ENCODE results near the gene MGAT5B. TPM values are rescaled to one million over a fixed set of nuclear protein-coding genes. Genes with fewer than 3 reads are reported as not detected.

Gene MGAT5B
- total and polyA plus RNA-seq, 7 donors, result 0.16 to 0.83 (median 0.51) TPM; not detected in 2

DNA sequence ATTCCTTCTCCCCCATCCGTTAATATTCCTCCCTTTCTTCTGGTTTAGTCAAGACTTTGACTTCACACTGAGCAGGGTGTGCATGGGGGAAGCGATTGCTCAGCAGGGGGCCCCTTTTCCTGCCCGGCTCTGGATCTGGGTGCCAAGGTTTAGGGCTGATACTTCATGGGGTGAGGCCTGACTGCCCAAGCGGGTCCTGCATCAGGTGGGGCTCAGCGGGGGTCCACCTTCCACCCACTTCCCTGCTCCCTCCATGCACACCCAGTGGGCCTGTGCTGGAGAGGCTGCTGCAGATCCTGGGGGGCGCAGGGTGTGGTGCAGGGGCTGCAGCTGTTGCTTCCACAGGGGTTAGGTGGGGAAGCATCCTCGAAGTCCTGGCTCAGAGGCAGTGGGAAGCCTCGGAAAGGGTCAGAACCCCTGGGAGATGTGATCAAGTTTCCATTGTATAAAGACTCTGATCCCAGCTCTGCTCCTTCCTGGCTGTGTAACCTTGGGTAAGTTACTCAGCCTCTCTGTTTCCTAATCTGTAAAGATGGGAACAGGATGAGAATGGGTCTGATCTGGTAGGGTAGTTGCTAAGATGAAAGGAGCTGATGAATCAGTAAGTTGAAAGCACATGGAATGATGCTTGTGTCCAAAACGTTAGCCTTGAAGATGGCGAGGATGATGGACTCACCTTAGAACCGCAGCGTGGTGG is 53.3 kb downstream of the MGAT5B start:
- TF ChIP-seq POLR2A (IDR thresholded peaks at IDR 0.05) (no peak), EP300 (IDR thresholded peaks at IDR 0.05) (no peak), POLR2AphosphoS5 (IDR thresholded peaks at IDR 0.05) (no peak)
- TF ChIP-seq, protein P1, sequence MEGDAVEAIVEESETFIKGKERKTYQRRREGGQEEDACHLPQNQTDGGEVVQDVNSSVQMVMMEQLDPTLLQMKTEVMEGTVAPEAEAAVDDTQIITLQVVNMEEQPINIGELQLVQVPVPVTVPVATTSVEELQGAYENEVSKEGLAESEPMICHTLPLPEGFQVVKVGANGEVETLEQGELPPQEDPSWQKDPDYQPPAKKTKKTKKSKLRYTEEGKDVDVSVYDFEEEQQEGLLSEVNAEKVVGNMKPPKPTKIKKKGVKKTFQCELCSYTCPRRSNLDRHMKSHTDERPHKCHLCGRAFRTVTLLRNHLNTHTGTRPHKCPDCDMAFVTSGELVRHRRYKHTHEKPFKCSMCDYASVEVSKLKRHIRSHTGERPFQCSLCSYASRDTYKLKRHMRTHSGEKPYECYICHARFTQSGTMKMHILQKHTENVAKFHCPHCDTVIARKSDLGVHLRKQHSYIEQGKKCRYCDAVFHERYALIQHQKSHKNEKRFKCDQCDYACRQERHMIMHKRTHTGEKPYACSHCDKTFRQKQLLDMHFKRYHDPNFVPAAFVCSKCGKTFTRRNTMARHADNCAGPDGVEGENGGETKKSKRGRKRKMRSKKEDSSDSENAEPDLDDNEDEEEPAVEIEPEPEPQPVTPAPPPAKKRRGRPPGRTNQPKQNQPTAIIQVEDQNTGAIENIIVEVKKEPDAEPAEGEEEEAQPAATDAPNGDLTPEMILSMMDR (IDR thresholded peaks at IDR 0.05), result no peak
- Histone ChIP-seq H3K4me3 (no peak overlapping the region), H3K9me3 (no peaks in the 10 kb centered on the region), H3K27me3 (peaks cover 0 to 42% (median 5%) of the 10 kb centered on the region in 3 donors), H3K27ac (no peak overlapping the region), H3K36me3 (no peaks in the 10 kb centered on the region), H3K4me1 (peaks cover 0 to 9% (median 4%) of the 10 kb centered on the region in 4 donors)
- no peak for DNase-seq
- 74 to 85% methylated on average over 12 of the region's 12 CpGs for WGBS, 2 donors
- intact Hi-C loops (cut with DNase I), result no loop called here

DNA sequence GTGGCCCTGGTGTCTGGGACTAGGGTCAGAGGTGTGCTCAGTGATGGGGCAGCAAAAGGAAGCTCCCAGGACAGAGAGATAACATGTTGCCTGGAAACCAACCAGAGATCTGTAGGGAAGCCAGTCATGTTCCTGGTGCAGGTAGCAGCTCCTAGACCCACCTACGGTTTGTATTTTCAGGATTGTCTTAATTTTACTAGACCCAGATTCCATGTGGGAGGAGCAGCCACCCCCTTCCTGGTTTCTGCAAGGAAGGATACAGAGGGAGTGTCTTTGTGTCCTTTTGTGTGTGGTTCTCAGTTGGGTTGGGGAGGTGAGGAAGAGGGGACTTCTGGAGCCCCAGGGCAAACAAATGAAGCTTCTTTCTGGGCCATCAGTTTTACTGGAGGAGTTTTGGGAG is 53.9 kb downstream of the MGAT5B start:
- H3K27ac ChIP-seq, result no peak overlapping the region
- intact Hi-C loops (cut with DNase I), result no loop called here
- H3K9me3 ChIP-seq, result no peaks in the 10 kb centered on the region
- H3K36me3 ChIP-seq, result no peaks in the 10 kb centered on the region
- peaks cover 0 to 9% (median 4%) of the 10 kb centered on the region in 4 donors for H3K4me1 ChIP-seq
- TF ChIP-seq POLR2A (IDR thresholded peaks at IDR 0.05), result no peak
- no peak for TF ChIP-seq POLR2AphosphoS5 (IDR thresholded peaks at IDR 0.05)
- no peak for TF ChIP-seq EP300 (IDR thresholded peaks at IDR 0.05)
- TF ChIP-seq, protein P1 (IDR thresholded peaks at IDR 0.05), result no peak
- H3K27me3 ChIP-seq, result peaks cover 0 to 42% (median 5%) of the 10 kb centered on the region in 3 donors
- no peak for DNase-seq
- 28 to 66% methylated on average over 1 of the region's 1 CpG for WGBS, 2 donors
- H3K4me3 ChIP-seq, result no peak overlapping the region

DNA sequence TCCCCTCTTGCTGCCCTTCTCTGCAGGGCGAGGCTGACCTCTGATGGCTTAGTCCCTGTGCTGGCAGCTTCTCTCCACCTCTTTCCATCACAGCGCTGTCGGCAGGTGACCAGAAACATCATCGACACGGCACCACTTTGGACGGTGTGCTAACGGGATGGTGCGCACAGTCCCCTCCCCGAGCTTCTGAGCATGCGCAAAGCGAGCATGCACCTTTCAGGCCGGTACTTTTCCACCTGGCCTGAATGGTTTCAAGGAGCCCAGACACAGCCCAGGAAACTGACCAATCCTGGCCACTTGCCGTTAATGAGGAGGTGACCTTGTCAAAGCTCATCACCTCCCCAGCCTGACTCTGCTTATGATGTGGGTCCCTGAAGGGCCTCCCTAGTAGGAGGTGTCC is 54.8 kb downstream of the MGAT5B start:
- H3K9me3 ChIP-seq, result no peaks in the 10 kb centered on the region
- whole genome bisulfite sequencing, 2 donors, result 74 to 83% methylated on average over 13 of the region's 13 CpGs
- H3K36me3 ChIP-seq, result no peaks in the 10 kb centered on the region
- H3K4me1 ChIP-seq, result peaks cover 0 to 9% (median 4%) of the 10 kb centered on the region in 4 donors
- H3K27me3 ChIP-seq, result peaks cover 0 to 42% (median 5%) of the 10 kb centered on the region in 3 donors
- TF ChIP-seq POLR2A (IDR thresholded peaks at IDR 0.05) (no peak), POLR2AphosphoS5 (IDR thresholded peaks at IDR 0.05) (no peak), EP300 (IDR thresholded peaks at IDR 0.05) (no peak)
- TF ChIP-seq, protein P1 (IDR thresholded peaks at IDR 0.05), result no peak
- H3K27ac ChIP-seq, result no peak overlapping the region
- H3K4me3 ChIP-seq, result no peak overlapping the region
- intact Hi-C loops (cut with DNase I), result no loop called here
- DNase-seq, result no peak

DNA sequence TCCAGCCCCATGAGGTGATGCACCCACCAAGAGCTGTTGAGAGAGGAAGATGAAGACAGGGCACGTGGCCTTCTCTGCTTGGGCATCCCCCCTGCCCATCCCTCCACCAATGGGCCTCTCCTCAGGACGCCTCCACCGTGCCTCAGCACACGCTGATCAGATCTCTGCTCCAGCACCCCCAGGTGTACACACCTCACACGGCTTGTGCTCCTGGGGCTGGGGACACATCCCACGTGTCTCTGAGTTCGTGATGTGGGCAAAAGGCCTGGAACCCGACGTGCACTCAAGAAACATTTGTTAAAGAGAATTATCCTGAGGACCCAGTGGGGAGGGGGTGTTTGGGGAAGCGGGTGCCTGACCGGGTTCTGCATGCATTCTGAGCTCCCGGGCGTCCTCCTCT is 55.3 kb downstream of the MGAT5B start:
- TF ChIP-seq EP300 (IDR thresholded peaks at IDR 0.05) (no peak), POLR2AphosphoS5 (IDR thresholded peaks at IDR 0.05) (no peak), POLR2A (IDR thresholded peaks at IDR 0.05) (no peak)
- TF ChIP-seq, protein P1 (IDR thresholded peaks at IDR 0.05), result no peak
- Histone ChIP-seq H3K4me3 (no peak overlapping the region), H3K4me1 (peaks cover 0 to 9% (median 4%) of the 10 kb centered on the region in 4 donors), H3K36me3 (no peaks in the 10 kb centered on the region), H3K27ac (no peak overlapping the region), H3K27me3 (peaks cover 0 to 42% (median 5%) of the 10 kb centered on the region in 3 donors), H3K9me3 (no peaks in the 10 kb centered on the region)
- DNase-seq, result no peak
- 74 to 85% methylated on average over 13 of the region's 13 CpGs for WGBS, 2 donors
- intact Hi-C loops (cut with DNase I), result no loop called here

All from sigmoid colon (tissue), 7 donors.